HepG2 (cell line): Measurements from ENCODE around the gene SLC35D3. TPM values are rescaled to one million over a fixed set of nuclear protein-coding genes. Genes with fewer than 3 reads are reported as not detected.

Experiments
- ATAC-seq: fragments of 200-7000 bp; cut with Tn5 transposase; 3 replicates; pipeline ENCODE4 v1.9.1; 2020; ENCODE audit warnings: mild to moderate bottlenecking, moderate library complexity
- BruUV-seq: library from RNA; stranded (reverse); fragments of 400-500 nt; replicated peaks from 2 replicates; lab custom pipeline; 2021; lab: Mats Ljungman, UMichigan
- CTCF ChIA-PET: fragments of 300-600 bp; formaldehyde crosslinking; extraction: SDS; loops from one replicate; lab custom pipeline; 2021; ENCODE audit warnings: low total read pairs, inconsistent platforms, low intra/inter-chr PET ratio; lab: Yijun Ruan, JAX
- POLR2A ChIA-PET: fragments of 350-600 bp; sonication (Branson Sonifier 250); formaldehyde crosslinking; loops from one replicate; lab custom pipeline; 2020; ENCODE audit warnings: antibody characterized with exemption, inconsistent platforms; lab: Yijun Ruan, JAX
- DNase-seq: peaks from one replicate; pipeline ENCODE4 v3.0.0-alpha.2; 2015; ENCODE audit warnings: low spot score
- FAIRE-seq: peaks from 3 replicates; lab custom pipeline; 2011; peaks lifted over from hg19 to GRCh38; lab: Jason Lieb, UNC
- H2AFZ ChIP-seq: one replicate; pipeline ENCODE4 v1.6.1; 2011; ENCODE audit warnings: low read length, inconsistent platforms
- H3K27ac ChIP-seq: fragments of 300-600 bp; 3 replicates; pipeline ENCODE4 v1.8.0; 2011; ENCODE audit warnings: mixed run types, mild to moderate bottlenecking, mixed read lengths, low read length, inconsistent platforms; ENCODE audit not compliant: insufficient read depth; ENCODE audit errors: extremely low read length
- H3K27me3 ChIP-seq, 2 experiments: fragments of 200-600 bp in 1 of 2; 2 replicates in 1 of 2; 3 replicates in 1 of 2; pipeline versions ENCODE4 v1.6.0 to v1.8.0; 2011; ENCODE audit warnings: low read length in 2 of 2, mild to moderate bottlenecking in 2 of 2, moderate library complexity in 2 of 2, inconsistent platforms in 1 of 2; ENCODE audit not compliant: insufficient read depth in 2 of 2, control insufficient read depth in 1 of 2
- H3K36me3 ChIP-seq, 2 experiments: fragments of 200-600 bp in 1 of 2; replicated peaks in 1 of 2; 2 replicates in 1 of 2; 3 replicates in 1 of 2; pipeline versions ENCODE4 v1.5.1 to v1.8.0; 2011; ENCODE audit warnings: low read length in 2 of 2, inconsistent platforms in 1 of 2; ENCODE audit not compliant: insufficient read depth in 2 of 2, control insufficient read depth in 1 of 2
- H3K4me1 ChIP-seq: 2 replicates; pipeline ENCODE4 v1.5.1; 2012; ENCODE audit warnings: low read length, inconsistent platforms; ENCODE audit not compliant: insufficient read depth
- H3K4me2 ChIP-seq: 2 replicates; pipeline ENCODE4 v1.6.0; 2011; ENCODE audit warnings: low read depth, low read length, inconsistent platforms
- H3K4me3 ChIP-seq, 3 experiments: fragments of 200-600 bp in 1 of 3; sonication (generic), shearing (Covaris generic) in 1 of 3; replicated peaks in 1 of 3; 2 replicates each; pipeline ENCODE4 v1.5.1; 2011 to 2016; ENCODE audit warnings: low read length in 3 of 3, inconsistent platforms in 2 of 3, low read depth in 2 of 3, mild to moderate bottlenecking in 2 of 3, control low read depth in 1 of 3, mixed read lengths in 1 of 3; ENCODE audit not compliant: insufficient read depth in 1 of 3
- H3K79me2 ChIP-seq: one replicate; pipeline ENCODE4 v1.6.1; 2011; ENCODE audit warnings: low read length, inconsistent platforms; ENCODE audit not compliant: insufficient read depth
- H3K9ac ChIP-seq: 2 replicates; pipeline ENCODE4 v1.6.0; 2011; ENCODE audit warnings: mild to moderate bottlenecking, low read depth, low read length, inconsistent platforms; ENCODE audit not compliant: insufficient read depth
- H3K9me3 ChIP-seq: 2 replicates; pipeline ENCODE4 v1.5.1; 2012; ENCODE audit warnings: mild to moderate bottlenecking, low read length
- H4K20me1 ChIP-seq: 2 replicates; pipeline ENCODE4 v1.6.0; 2011; ENCODE audit warnings: inconsistent platforms, mild to moderate bottlenecking, low read length, moderate library complexity; ENCODE audit not compliant: insufficient read depth
- E2F5 ChIP-seq: sonication (generic); formaldehyde crosslinking; conservative IDR thresholded peaks from 2 replicates; pipeline ENCODE4 v1.4.0; 2020; ENCODE audit warnings: missing genetic modification reagents
- FOXK1 ChIP-seq: sonication (generic); formaldehyde crosslinking; IDR thresholded peaks from 2 replicates; pipeline ENCODE4 v1.4.0; 2020; ENCODE audit warnings: low read depth, missing genetic modification reagents, borderline replicate concordance
- HMG20A ChIP-seq: IDR thresholded peaks from 2 replicates; pipeline ENCODE4 v1.6.1; 2016; ENCODE audit warnings: borderline replicate concordance
- HNF4G ChIP-seq, 2 experiments: sonication (generic) in 1 of 2; formaldehyde crosslinking in 1 of 2; IDR thresholded peaks; 2 replicates each; pipeline versions ENCODE4 v1.4.0 to v1.6.1; 2011 to 2020; ENCODE audit warnings: borderline replicate concordance in 2 of 2, low read depth in 2 of 2, mild to moderate bottlenecking in 2 of 2, low read length in 1 of 2, missing genetic modification reagents in 1 of 2, moderate library complexity in 1 of 2
- KMT2B ChIP-seq: IDR thresholded peaks from 2 replicates; pipeline ENCODE4 v1.6.1; 2016; ENCODE audit warnings: missing genetic modification reagents, missing compliant biosample characterization
- NFYB ChIP-seq: sonication (generic); formaldehyde crosslinking; IDR thresholded peaks from 2 replicates; pipeline ENCODE4 v1.4.0; 2020; ENCODE audit warnings: missing genetic modification reagents
- POLR2A ChIP-seq, 2 experiments: IDR thresholded peaks; 2 replicates each; pipeline ENCODE4 v1.6.1; 2011; ENCODE audit warnings: low read depth in 2 of 2, low read length in 2 of 2, mild to moderate bottlenecking in 1 of 2, moderate library complexity in 1 of 2; ENCODE audit not compliant: insufficient read depth in 1 of 2
- PREB ChIP-seq: sonication (generic); formaldehyde crosslinking; IDR thresholded peaks from 2 replicates; pipeline ENCODE4 v1.4.0; 2020; ENCODE audit warnings: missing genetic modification reagents
- TCF7 ChIP-seq: sonication (generic); IDR thresholded peaks from 2 replicates; pipeline ENCODE4 v1.6.1; 2016; ENCODE audit warnings: antibody characterized with exemption, low read depth
- ZNF282 ChIP-seq: fragments of 450-650 bp; IDR thresholded peaks from 2 replicates; pipeline ENCODE4 v1.6.1; 2018; ENCODE audit not compliant: partially characterized antibody
- ZNF782 ChIP-seq: sonication (generic); formaldehyde crosslinking; IDR thresholded peaks from 2 replicates; pipeline ENCODE4 v1.4.0; 2020; ENCODE audit warnings: missing genetic modification reagents, mild to moderate bottlenecking, borderline replicate concordance
- WGBS: methylation state at CpG from one replicate; pipeline ENCODE4 v1.1.6; 2017; ENCODE audit warnings: low lambda C conversion rate; 5-methylcytosine and 5-hydroxymethylcytosine counted together
- in situ Hi-C: cut with HindIII; loops from 2 replicates; pipeline ENCODE4 v1.10.0; 2017; ENCODE audit warnings: low pct_unique_long_range_greater_than_20kb; ENCODE audit not compliant: extremely low pct_ligation_motif_present
- intact Hi-C: fragments of 100-400 bp; cut with micrococcal nuclease; formaldehyde crosslinking; loops from one replicate; pipeline ENCODE4 v1.10.0; 2022; ENCODE audit not compliant: unreplicated experiment
- polyA plus RNA-seq, 8 experiments: library from polyadenylated mRNA; depleted of rRNA in 3 of 8; stranded (reverse) in 7 of 8; unstranded in 1 of 8; fragments of >200 nt; fragmentation: Illumina TruSeq in 4 of 8; extraction: Trizol in 4 of 8; gene quantifications; 2 replicates each; pipeline versions ENCODE4 v1.2.1 to v1.2.3, GENCODE V29; 2011 to 2016; ENCODE audit warnings: low read depth in 4 of 8, missing spikeins in 1 of 8, mixed read lengths in 1 of 8; ENCODE audit not compliant: insufficient read depth in 1 of 8
- total RNA-seq, 5 experiments: library from RNA; depleted of rRNA; stranded (reverse); fragments of >200 nt; fragmentation: Illumina TruSeq; extraction: Trizol; gene quantifications; 2 replicates each; pipeline ENCODE4 v1.2.3, GENCODE V29; 2016; ENCODE audit warnings: low read depth in 1 of 5
- TF ChIP-seq, protein P1 (sequence below): sonication (generic); formaldehyde crosslinking; IDR thresholded peaks from 2 replicates; pipeline ENCODE4 v1.4.0; 2020; ENCODE audit warnings: missing genetic modification reagents, borderline replicate concordance

The SLC35D3 gene
- total and polyA plus RNA-seq, 2 of the 13 experiments (the other 11 are each of a cell fraction or from before 2014, with no cell fraction given) = not detected

GRCh38 chr6:136952714-136953260 lies 30.7 kb downstream of the SLC35D3 start:
- ATAC-seq (no peak), FAIRE-seq (no peak), DNase-seq (no peak)
- H2AFZ ChIP-seq = no peak overlapping the region
- intact Hi-C loops = no loop called here
- CTCF ChIA-PET = no interaction called here
- POLR2A ChIA-PET = no interaction called here
- H3K9me3 ChIP-seq = no peaks in the 10 kb centered on the region
- no peak overlapping the region for H3K4me2 ChIP-seq
- H3K27me3 ChIP-seq = peaks cover 0 to 12% of the 10 kb centered on the region in 2 experiments; a peak in 2 of 5 replicates
- in situ Hi-C loops = loop anchor here (25.0 kb wide), 1 partner anchor 685 kb away; no protein-coding TSS in a partner anchor
- H3K36me3 ChIP-seq = no peaks in the 10 kb centered on the region
- no peak overlapping the region for H3K27ac ChIP-seq
- H3K9ac ChIP-seq = no peak overlapping the region
- H4K20me1 ChIP-seq = no peaks in the 10 kb centered on the region
- no peaks in the 10 kb centered on the region for H3K79me2 ChIP-seq
- WGBS = 27% methylated on average over 7 of the region's 7 CpGs
- no TSS peak for BruUV-seq
- no peak overlapping the region for H3K4me3 ChIP-seq
- H3K4me1 ChIP-seq = no peaks in the 10 kb centered on the region
- TF ChIP-seq ZNF282 (no peak), PREB (CRISPR knock-in tag) (no peak), ZNF782 (CRISPR knock-in tag) (no peak), KMT2B (CRISPR knock-in tag) (no peak), HNF4G (IDR thresholded peaks at IDR 0.05; ENCODE audit: borderline replicate concordance, low read depth, low read length) (no peak), HNF4G (CRISPR knock-in tag; IDR thresholded peaks at IDR 0.05; ENCODE audit: borderline replicate concordance, low read depth) (no peak), FOXK1 (CRISPR knock-in tag) (no peak), POLR2A (IDR thresholded peaks at IDR 0.05; ENCODE audit: insufficient read depth in 1 of 2, low read depth in 2 of 2, low read length in 2 of 2) (no peak), HMG20A (CRISPR knock-in tag) (no peak), NFYB (no peak), TCF7 (no peak), E2F5 (CRISPR knock-in tag) (no peak)
- TF ChIP-seq, protein P1, sequence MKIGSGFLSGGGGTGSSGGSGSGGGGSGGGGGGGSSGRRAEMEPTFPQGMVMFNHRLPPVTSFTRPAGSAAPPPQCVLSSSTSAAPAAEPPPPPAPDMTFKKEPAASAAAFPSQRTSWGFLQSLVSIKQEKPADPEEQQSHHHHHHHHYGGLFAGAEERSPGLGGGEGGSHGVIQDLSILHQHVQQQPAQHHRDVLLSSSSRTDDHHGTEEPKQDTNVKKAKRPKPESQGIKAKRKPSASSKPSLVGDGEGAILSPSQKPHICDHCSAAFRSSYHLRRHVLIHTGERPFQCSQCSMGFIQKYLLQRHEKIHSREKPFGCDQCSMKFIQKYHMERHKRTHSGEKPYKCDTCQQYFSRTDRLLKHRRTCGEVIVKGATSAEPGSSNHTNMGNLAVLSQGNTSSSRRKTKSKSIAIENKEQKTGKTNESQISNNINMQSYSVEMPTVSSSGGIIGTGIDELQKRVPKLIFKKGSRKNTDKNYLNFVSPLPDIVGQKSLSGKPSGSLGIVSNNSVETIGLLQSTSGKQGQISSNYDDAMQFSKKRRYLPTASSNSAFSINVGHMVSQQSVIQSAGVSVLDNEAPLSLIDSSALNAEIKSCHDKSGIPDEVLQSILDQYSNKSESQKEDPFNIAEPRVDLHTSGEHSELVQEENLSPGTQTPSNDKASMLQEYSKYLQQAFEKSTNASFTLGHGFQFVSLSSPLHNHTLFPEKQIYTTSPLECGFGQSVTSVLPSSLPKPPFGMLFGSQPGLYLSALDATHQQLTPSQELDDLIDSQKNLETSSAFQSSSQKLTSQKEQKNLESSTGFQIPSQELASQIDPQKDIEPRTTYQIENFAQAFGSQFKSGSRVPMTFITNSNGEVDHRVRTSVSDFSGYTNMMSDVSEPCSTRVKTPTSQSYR (CRISPR knock-in tag) = no peak
